GM13977 (cell line): ENCODE results near the gene PSMB2.
A peak's percentile ranks its signal among the peaks of the same experiment; 100 is the strongest.

Experiments
- DNase-seq: peaks from one replicate; pipeline ENCODE4 v3.0.0; 2012; ENCODE audit warnings: low spot score
- CTCF ChIP-seq: IDR thresholded peaks from 2 replicates; pipeline ENCODE4 v1.5.1; 2012; ENCODE audit warnings: mild to moderate bottlenecking, control low read depth; ENCODE audit not compliant: insufficient read depth; ENCODE audit errors: extremely low read depth, missing control alignments
- in situ Hi-C: fragments of 300-500 bp; cut with MboI; formaldehyde crosslinking; loops from one replicate; pipeline ENCODE4 v1.12.0; 2022; ENCODE audit warnings: low sequenced_read_pairs, low pct_unique_long_range_greater_than_20kb, mixed read lengths, inconsistent platforms; ENCODE audit not compliant: unreplicated experiment

Gene PSMB2

GRCh38 chr1:35564037-35564883 is 77.1 kb downstream of the PSMB2 start:
- peak; percentile 88 for TF ChIP-seq CTCF
- DNase-seq: peak; percentile 91
- in situ Hi-C loops: loop anchor here (5.0 kb wide), 1 partner anchor 117 kb away; no protein-coding TSS in a partner anchor

GRCh38 chr1:35563166-35563565 is 78.2 kb downstream of the PSMB2 start:
- in situ Hi-C loops: loop anchor here (5.0 kb wide), 1 partner anchor 116 kb away; no protein-coding TSS in a partner anchor
- no peak for TF ChIP-seq CTCF
- DNase-seq: no peak

GRCh38 chr1:35561972-35562680 is 79.2 kb downstream of the PSMB2 start:
- in situ Hi-C loops: loop anchor here (5.0 kb wide), 1 partner anchor 115 kb away; no protein-coding TSS in a partner anchor
- no peak for DNase-seq
- no peak for TF ChIP-seq CTCF

- TF ChIP-seq CTCF: no peak
- no peak for DNase-seq
- in situ Hi-C loops: loop anchor here (5.0 kb wide), 1 partner anchor 114 kb away; no protein-coding TSS in a partner anchor
These were observed 79.9 kb downstream of the PSMB2 start for GRCh38 chr1:35561297-35561971.

- TF ChIP-seq CTCF: no peak
- in situ Hi-C loops: loop anchor here (5.0 kb wide), 1 partner anchor 113 kb away; no protein-coding TSS in a partner anchor
- no peak for DNase-seq
These were observed 80.8 kb downstream of the PSMB2 start for GRCh38 chr1:35560256-35561225.
